ENCODE data around the gene CRLF1.

GRCh38 chr19:18617562-18617961 is 11.0 kb upstream of the CRLF1 start:
- TF ChIP-seq, protein P1, sequence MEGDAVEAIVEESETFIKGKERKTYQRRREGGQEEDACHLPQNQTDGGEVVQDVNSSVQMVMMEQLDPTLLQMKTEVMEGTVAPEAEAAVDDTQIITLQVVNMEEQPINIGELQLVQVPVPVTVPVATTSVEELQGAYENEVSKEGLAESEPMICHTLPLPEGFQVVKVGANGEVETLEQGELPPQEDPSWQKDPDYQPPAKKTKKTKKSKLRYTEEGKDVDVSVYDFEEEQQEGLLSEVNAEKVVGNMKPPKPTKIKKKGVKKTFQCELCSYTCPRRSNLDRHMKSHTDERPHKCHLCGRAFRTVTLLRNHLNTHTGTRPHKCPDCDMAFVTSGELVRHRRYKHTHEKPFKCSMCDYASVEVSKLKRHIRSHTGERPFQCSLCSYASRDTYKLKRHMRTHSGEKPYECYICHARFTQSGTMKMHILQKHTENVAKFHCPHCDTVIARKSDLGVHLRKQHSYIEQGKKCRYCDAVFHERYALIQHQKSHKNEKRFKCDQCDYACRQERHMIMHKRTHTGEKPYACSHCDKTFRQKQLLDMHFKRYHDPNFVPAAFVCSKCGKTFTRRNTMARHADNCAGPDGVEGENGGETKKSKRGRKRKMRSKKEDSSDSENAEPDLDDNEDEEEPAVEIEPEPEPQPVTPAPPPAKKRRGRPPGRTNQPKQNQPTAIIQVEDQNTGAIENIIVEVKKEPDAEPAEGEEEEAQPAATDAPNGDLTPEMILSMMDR (IDR thresholded peaks at IDR 0.05; ENCODE audit: low read length), result no peak
- no peak for TF ChIP-seq EZH2 (optimal IDR thresholded peaks at IDR 0.05; ENCODE audit: low read depth, low read length)
